ENCODE measurements around the gene PDE10A. TPM values are rescaled to one million over a fixed set of nuclear protein-coding genes. Genes with fewer than 3 reads are reported as not detected.

PDE10A gene
- total and polyA plus RNA-seq, 9 donors = 5.9 to 344 (median 88.7) TPM

DNA sequence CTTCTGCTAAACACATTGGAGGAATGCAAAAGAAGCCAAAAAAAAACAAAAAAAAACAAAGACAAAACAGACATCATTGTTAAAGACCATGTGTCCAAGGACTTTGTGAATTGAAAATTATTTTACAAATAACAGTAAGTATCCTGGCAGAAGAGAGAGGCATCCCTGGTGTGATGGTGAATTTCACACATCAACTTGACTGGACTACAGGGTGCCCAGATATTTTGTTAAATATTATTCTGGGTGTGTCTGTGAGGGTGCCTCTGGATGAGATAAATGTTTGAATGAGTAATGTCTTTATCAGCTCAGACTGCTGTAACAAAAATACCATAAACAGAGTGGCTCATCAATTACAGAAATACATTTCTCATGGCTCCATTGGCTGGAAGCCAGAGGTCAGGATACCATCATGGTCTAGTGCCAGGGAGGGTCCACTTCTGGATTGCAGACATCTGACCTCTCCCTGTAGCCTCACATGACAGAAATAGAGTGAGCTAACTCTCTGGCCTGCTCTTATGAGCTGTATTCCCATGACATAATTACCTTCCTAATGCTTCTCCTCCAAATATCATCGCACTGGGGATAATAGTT is 341.4 kb downstream of the PDE10A start:
- no peaks in the 10 kb centered on the region for H3K36me3 ChIP-seq
- WGBS, 3 donors = 88 to 89% (median 88%) methylated on average over 1 of the region's 1 CpG
- no peak overlapping the region for H3K4me3 ChIP-seq
- TF ChIP-seq CTCF (IDR thresholded peaks at IDR 0.05) (no peak), POLR2A (IDR thresholded peaks at IDR 0.05) (no peak), EP300 (IDR thresholded peaks at IDR 0.05) (no peak)
- intact Hi-C loops (cut with DNase I) = no loop called here
- H3K27ac ChIP-seq = no peak overlapping the region
- DNase-seq = no peak
- no peaks in the 10 kb centered on the region for H3K4me1 ChIP-seq (ENCODE audit: insufficient read depth)
- H3K27me3 ChIP-seq = no peaks in the 10 kb centered on the region
- H3K9me3 ChIP-seq = no peaks in the 10 kb centered on the region

DNA sequence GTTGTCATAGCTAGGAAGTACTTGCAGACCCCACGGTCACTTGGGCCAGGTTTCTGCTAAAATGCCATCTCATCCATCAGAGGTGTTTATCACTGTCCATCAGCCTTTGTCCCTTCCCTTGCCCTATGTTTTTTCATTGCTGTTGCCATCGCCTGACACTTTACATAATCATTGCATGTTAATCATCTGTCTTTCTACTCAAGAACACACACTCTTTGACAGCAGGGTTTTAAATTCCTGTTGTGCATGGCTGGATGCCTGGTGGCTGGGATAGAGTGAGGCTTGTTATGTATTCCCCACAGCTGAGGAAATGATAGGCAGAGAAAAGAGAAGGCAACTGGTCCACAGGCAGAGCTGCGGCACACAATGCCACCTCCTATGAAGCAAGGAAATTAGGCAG is 341.9 kb downstream of the PDE10A start:
- Histone ChIP-seq H3K4me1 (ENCODE audit: insufficient read depth) (no peaks in the 10 kb centered on the region), H3K4me3 (no peak overlapping the region), H3K27me3 (no peaks in the 10 kb centered on the region), H3K27ac (no peak overlapping the region), H3K9me3 (no peaks in the 10 kb centered on the region), H3K36me3 (no peaks in the 10 kb centered on the region)
- DNase-seq = no peak
- intact Hi-C loops (cut with DNase I) = no loop called here
- TF ChIP-seq EP300 (IDR thresholded peaks at IDR 0.05) (no peak), CTCF (IDR thresholded peaks at IDR 0.05) (no peak), POLR2A (IDR thresholded peaks at IDR 0.05) (no peak)
- 76 to 92% (median 76%) methylated on average over 3 of the region's 3 CpGs for WGBS, 3 donors

GRCh38 chr6:165317723-165318122 is 345.3 kb downstream of the PDE10A start:
- H3K4me1 ChIP-seq (ENCODE audit: insufficient read depth) = no peaks in the 10 kb centered on the region
- no peaks in the 10 kb centered on the region for H3K9me3 ChIP-seq
- no peak for TF ChIP-seq CTCF (IDR thresholded peaks at IDR 0.05)
- no peak for TF ChIP-seq POLR2A (IDR thresholded peaks at IDR 0.05)
- no peak for TF ChIP-seq EP300 (IDR thresholded peaks at IDR 0.05)
- WGBS, 3 donors = 83 to 90% (median 87%) methylated on average over 14 of the region's 14 CpGs
- no peaks in the 10 kb centered on the region for H3K36me3 ChIP-seq
- H3K4me3 ChIP-seq = no peak overlapping the region
- no peaks in the 10 kb centered on the region for H3K27me3 ChIP-seq
- intact Hi-C loops (cut with DNase I) = no loop called here
- H3K27ac ChIP-seq = no peak overlapping the region
- DNase-seq = no peak

DNA sequence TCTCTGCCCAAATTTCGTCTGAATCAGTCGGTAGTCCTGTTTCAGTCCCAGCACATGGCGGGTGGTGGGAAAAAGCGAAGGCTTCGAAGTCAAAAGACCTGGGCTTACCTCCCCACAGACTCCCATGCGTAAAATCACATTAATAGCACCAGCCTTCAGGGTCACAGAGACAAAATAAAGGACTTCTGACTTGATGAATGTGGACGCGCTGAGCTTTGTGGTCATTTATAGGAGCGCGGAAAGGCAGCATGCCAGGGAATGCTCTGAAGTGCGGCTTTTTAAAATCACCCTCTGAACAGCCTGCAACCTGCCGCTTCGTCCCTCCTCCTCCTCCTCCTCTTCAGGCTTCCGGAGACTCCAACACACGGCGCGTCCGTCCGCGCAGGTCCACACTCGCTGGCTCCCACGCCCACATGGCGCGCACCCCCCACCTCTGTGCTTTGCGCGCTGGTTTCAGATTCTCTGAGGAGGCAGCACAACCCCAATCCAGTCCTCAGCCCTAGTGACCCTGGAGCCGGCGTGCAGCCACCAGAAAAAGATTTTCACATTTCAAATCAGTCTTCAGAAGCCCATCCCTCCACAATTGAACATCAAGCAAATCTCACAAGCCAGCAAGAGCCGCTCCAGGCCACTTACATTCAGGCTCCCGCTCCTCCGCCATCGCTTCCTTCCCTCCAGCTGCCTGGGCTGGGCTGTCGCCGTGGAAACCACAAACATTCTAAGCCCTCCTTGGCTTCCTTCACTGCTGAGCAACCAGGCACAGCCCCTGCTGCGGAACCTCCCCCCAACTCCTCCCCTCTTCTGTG is 353.9 kb downstream of the PDE10A start, which contains the start of gene C6orf118:
Gene C6orf118 (minus strand): TSS at position 680 of the 806 bp plus-strand sequence. CDS start 19 bp downstream, at position 661.
- no peaks in the 10 kb centered on the region for H3K9me3 ChIP-seq
- H3K27ac ChIP-seq = no peak within 1 kb of the TSS
- peak within 1 kb of the TSS; percentile 34 for H3K4me3 ChIP-seq
- intact Hi-C loops (cut with DNase I) = no loop called here
- TF ChIP-seq POLR2A (IDR thresholded peaks at IDR 0.05) = no peak
- no peak for TF ChIP-seq EP300 (IDR thresholded peaks at IDR 0.05)
- TF ChIP-seq CTCF (IDR thresholded peaks at IDR 0.05) = no peak
- H3K4me1 ChIP-seq (ENCODE audit: insufficient read depth) = no peaks in the 10 kb centered on the region
- H3K27me3 ChIP-seq = no peaks in the 10 kb centered on the region
- no peaks in the 10 kb centered on the region for H3K36me3 ChIP-seq
- DNase-seq = peak; percentile 28 to 76 (median 51)
- 2 to 3% (median 2%) methylated on average over 35 of the region's 35 CpGs for WGBS, 3 donors

Data from ovary (tissue), 9 donors.